Measurements from ENCODE around the gene DMPK.

DNA sequence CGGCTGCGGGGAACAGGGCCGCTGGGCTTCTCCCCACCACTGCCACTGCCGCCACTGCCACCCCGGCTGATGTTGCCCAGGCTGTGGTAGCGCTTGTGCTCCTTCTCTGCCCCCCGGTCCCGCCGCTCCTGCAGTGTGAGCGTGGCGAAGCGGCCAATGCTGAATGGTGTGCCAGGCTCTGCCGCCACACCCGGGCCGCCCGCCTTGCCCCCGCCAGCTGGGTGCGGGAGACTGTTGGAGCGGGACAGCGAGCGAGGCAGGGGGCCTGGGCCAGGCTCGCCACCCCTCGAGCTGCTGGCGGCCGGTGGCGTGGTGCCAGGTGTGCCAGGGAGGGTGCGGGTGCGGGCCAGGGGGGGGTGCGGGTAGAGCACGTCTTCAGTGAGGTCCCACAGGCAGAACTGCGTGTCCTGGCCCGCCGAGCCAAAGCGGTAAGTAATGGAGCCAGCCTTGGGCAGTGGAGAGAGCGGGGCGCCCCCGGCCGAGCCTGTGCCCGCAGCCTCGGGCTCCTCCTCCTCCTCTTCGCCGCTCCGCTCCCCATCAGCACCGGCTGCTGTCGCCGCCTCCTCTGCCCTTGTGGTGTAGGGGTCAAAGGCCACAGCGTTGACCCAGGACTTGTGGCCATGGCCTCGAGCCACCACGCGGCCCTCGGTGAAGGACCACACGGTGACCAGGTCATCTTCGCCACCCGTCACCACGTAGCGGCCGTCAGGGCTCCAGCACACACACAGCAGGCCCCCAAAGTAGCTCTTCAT lies 3.7 kb upstream of the DMPK start:
- TF ChIP-seq EZH2phosphoT487 (IDR thresholded peaks at IDR 0.05; ENCODE audit: insufficient read depth, low read depth) (no peak), EZH2 (IDR thresholded peaks at IDR 0.05; ENCODE audit: insufficient read depth, poor library complexity, severe bottlenecking) (no peak)
